H1 (cell line): Measurements from ENCODE around the gene EMX1. TPM values are rescaled to one million over a fixed set of nuclear protein-coding genes. Genes with fewer than 3 reads are reported as not detected.
A peak's percentile ranks its signal among the peaks of the same experiment; 100 is the strongest.

Source experiments
- CTCF ChIA-PET: fragments of 300-600 bp; sonication (Branson Sonifier 250); formaldehyde crosslinking; loops from one replicate; lab custom pipeline; 2021; ENCODE audit not compliant: partially characterized antibody; lab: Charles Lee
- POLR2A ChIA-PET: fragments of 300-600 bp; sonication (Branson Sonifier 250); formaldehyde crosslinking; loops from one replicate; lab custom pipeline; 2021; ENCODE audit warnings: inconsistent platforms; ENCODE audit not compliant: partially characterized antibody; lab: Charles Lee
- DNase-seq, 2 experiments: peaks; one replicate each; pipeline versions ENCODE4 v3.0.0 to v3.0.0-alpha.2; 2010 to 2022; ENCODE audit warnings: low spot score in 2 of 2, low read depth in 1 of 2, mixed read lengths in 1 of 2
- FAIRE-seq: peaks from 2 replicates; lab custom pipeline; 2011; peaks lifted over from hg19 to GRCh38; lab: Jason Lieb, UNC
- H2AFZ ChIP-seq: 2 replicates; pipeline ENCODE4 v1.8.1; 2012; ENCODE audit warnings: low read length, inconsistent platforms
- H2AK5ac ChIP-seq: 2 replicates; pipeline ENCODE4 v1.6.1; 2013; ENCODE audit warnings: low read depth, low read length
- H2BK120ac ChIP-seq: replicated peaks from 2 replicates; pipeline ENCODE3; 2013; ENCODE audit warnings: low read depth, low read length, inconsistent platforms
- H2BK12ac ChIP-seq: 2 replicates; pipeline ENCODE4 v1.6.1; 2013; ENCODE audit warnings: low read depth, low read length
- H2BK15ac ChIP-seq: 2 replicates; pipeline ENCODE4 v1.6.1; 2013; ENCODE audit warnings: low read length
- H2BK20ac ChIP-seq: 2 replicates; pipeline ENCODE4 v1.6.1; 2013; ENCODE audit warnings: low read length
- H2BK5ac ChIP-seq: 2 replicates; pipeline ENCODE4 v1.6.1; 2013; ENCODE audit warnings: low read depth, low read length
- H3K14ac ChIP-seq: 2 replicates; pipeline ENCODE4 v1.6.1; 2013; ENCODE audit warnings: inconsistent platforms; ENCODE audit not compliant: insufficient read length
- H3K18ac ChIP-seq: 2 replicates; pipeline ENCODE4 v1.6.1; 2013; ENCODE audit warnings: low read length; ENCODE audit errors: extremely low read depth
- H3K23ac ChIP-seq: 2 replicates; pipeline ENCODE4 v1.6.1; 2013; ENCODE audit warnings: inconsistent platforms; ENCODE audit not compliant: insufficient read length
- H3K23me2 ChIP-seq: 2 replicates; pipeline ENCODE4 v1.6.1; 2013; ENCODE audit warnings: low read depth, low read length
- H3K27ac ChIP-seq: 2 replicates; pipeline ENCODE4 v1.6.1; 2011; ENCODE audit warnings: low read depth, low read length, inconsistent platforms
- H3K27me3 ChIP-seq, 4 experiments: replicated peaks in 1 of 4; 1 replicate in 1 of 4; 2 replicates in 3 of 4; pipeline versions ENCODE4 v1.6.1 to v1.8.1; 2011 to 2013; ENCODE audit warnings: low read length in 3 of 4, mild to moderate bottlenecking in 3 of 4, inconsistent platforms in 2 of 4, mixed read lengths in 2 of 4, moderate library complexity in 1 of 4; ENCODE audit not compliant: control insufficient read depth in 3 of 4, insufficient read depth in 3 of 4; ENCODE audit errors: extremely low read depth in 1 of 4
- H3K36me3 ChIP-seq, 4 experiments: 2 replicates each; pipeline versions ENCODE4 v1.6.1 to v1.8.1; 2011 to 2013; ENCODE audit warnings: mild to moderate bottlenecking in 4 of 4, low read length in 3 of 4, moderate library complexity in 2 of 4, control low read depth in 1 of 4, inconsistent platforms in 1 of 4; ENCODE audit not compliant: insufficient read depth in 4 of 4, control insufficient read depth in 2 of 4
- H3K4ac ChIP-seq: replicated peaks from 2 replicates; pipeline ENCODE3; 2013; ENCODE audit warnings: low read length, low read depth, mixed read lengths, inconsistent platforms; ENCODE audit not compliant: insufficient read length
- H3K4me1 ChIP-seq, 4 experiments: replicated peaks in 1 of 4; 1 replicate in 1 of 4; 2 replicates in 3 of 4; pipeline versions ENCODE4 v1.6.1 to v1.8.1; 2011 to 2013; ENCODE audit warnings: low read length in 3 of 4, inconsistent platforms in 2 of 4, mixed read lengths in 1 of 4; ENCODE audit not compliant: insufficient read depth in 4 of 4, control insufficient read depth in 3 of 4
- H3K4me2 ChIP-seq, 2 experiments: 2 replicates each; pipeline versions ENCODE4 v1.6.1 to v1.8.1; 2011 to 2013; ENCODE audit warnings: low read depth in 2 of 2, low read length in 2 of 2, control low read depth in 1 of 2, inconsistent platforms in 1 of 2, mild to moderate bottlenecking in 1 of 2; ENCODE audit not compliant: insufficient read depth in 1 of 2
- H3K4me3 ChIP-seq, 4 experiments: fragments of 200-600, 300-600 bp in 1 of 4; sonication (generic), shearing (Covaris generic), sonication (Bioruptor Twin) in 1 of 4; 2 replicates each; pipeline versions ENCODE4 v1.5.1 to v1.8.1; 2011 to 2016; ENCODE audit warnings: low read length in 4 of 4, low read depth in 3 of 4, control low read depth in 2 of 4, inconsistent platforms in 2 of 4, mild to moderate bottlenecking in 2 of 4, mixed read lengths in 1 of 4, moderate library complexity in 1 of 4; ENCODE audit not compliant: insufficient read depth in 2 of 4; ENCODE audit errors: extremely low read depth in 1 of 4
- H3K56ac ChIP-seq: replicated peaks from 2 replicates; pipeline ENCODE3; 2013; ENCODE audit warnings: low read depth, mild to moderate bottlenecking, mixed read lengths, low read length, inconsistent platforms; ENCODE audit not compliant: insufficient read length
- H3K79me1 ChIP-seq: 2 replicates; pipeline ENCODE4 v1.6.1; 2013; ENCODE audit warnings: low read depth, low read length, control low read depth
- H3K79me2 ChIP-seq, 2 experiments: 2 replicates each; pipeline versions ENCODE4 v1.6.1 to v1.8.1; 2012 to 2013; ENCODE audit warnings: low read length in 2 of 2, mild to moderate bottlenecking in 2 of 2, inconsistent platforms in 1 of 2; ENCODE audit not compliant: insufficient read depth in 2 of 2, control insufficient read depth in 1 of 2
- H3K9ac ChIP-seq, 4 experiments: replicated peaks in 1 of 4; 1 replicate in 1 of 4; 2 replicates in 3 of 4; pipeline versions ENCODE4 v1.6.1 to v1.8.1; 2011 to 2013; ENCODE audit warnings: low read depth in 3 of 4, low read length in 3 of 4, control low read depth in 2 of 4, mild to moderate bottlenecking in 2 of 4, moderate library complexity in 2 of 4, inconsistent platforms in 1 of 4; ENCODE audit errors: extremely low read depth in 1 of 4
- H3K9me3 ChIP-seq, 2 experiments: 2 replicates each; pipeline versions ENCODE4 v1.6.1 to v1.8.1; 2012 to 2013; ENCODE audit warnings: mild to moderate bottlenecking in 2 of 2, moderate library complexity in 2 of 2, control low read depth in 1 of 2, inconsistent platforms in 1 of 2, low read depth in 1 of 2, low read length in 1 of 2, mixed read lengths in 1 of 2; ENCODE audit not compliant: insufficient read depth in 2 of 2
- H4K20me1 ChIP-seq, 2 experiments: replicated peaks in 1 of 2; 2 replicates each; pipeline versions ENCODE3 to v1.8.1; 2011 to 2013; ENCODE audit warnings: inconsistent platforms in 2 of 2, low read length in 2 of 2, mild to moderate bottlenecking in 1 of 2; ENCODE audit not compliant: insufficient read depth in 2 of 2, control insufficient read depth in 1 of 2
- H4K5ac ChIP-seq: 2 replicates; pipeline ENCODE4 v1.6.1; 2013; ENCODE audit warnings: low read length, low read depth, mixed read lengths, inconsistent platforms; ENCODE audit not compliant: insufficient read length
- H4K8ac ChIP-seq: 2 replicates; pipeline ENCODE4 v1.8.0; 2013; ENCODE audit warnings: mild to moderate bottlenecking, moderate library complexity, low read length, inconsistent platforms; ENCODE audit not compliant: insufficient read depth; ENCODE audit errors: extremely low read depth
- H4K91ac ChIP-seq: replicated peaks from 2 replicates; pipeline ENCODE3; 2013; ENCODE audit warnings: low read length, mixed read lengths, inconsistent platforms; ENCODE audit not compliant: insufficient read length
- EZH2 ChIP-seq: fragments of 200-600 bp; sonication (generic); IDR thresholded peaks from 2 replicates; pipeline ENCODE4 v1.7.1; 2012; ENCODE audit warnings: low read depth, mild to moderate bottlenecking, moderate library complexity, low read length, inconsistent platforms; ENCODE audit not compliant: severe bottlenecking
- GTF2F1 ChIP-seq: IDR thresholded peaks from 2 replicates; pipeline ENCODE4 v1.6.1; 2012; ENCODE audit warnings: low read depth, low read length, improper control_type of control experiment, borderline replicate concordance
- JUND ChIP-seq: IDR thresholded peaks from 2 replicates; pipeline ENCODE4 v1.6.1; 2011; ENCODE audit warnings: mild to moderate bottlenecking, improper control_type of control experiment, low read length
- POLR2AphosphoS5 ChIP-seq: IDR thresholded peaks from 2 replicates; pipeline ENCODE4 v1.6.1; 2011; ENCODE audit warnings: low read depth, low read length
- RNF2 ChIP-seq: fragments of 200-900, 300-1000 bp; sonication (generic); IDR thresholded peaks from 2 replicates; pipeline ENCODE4 v1.7.1; 2016; ENCODE audit warnings: borderline replicate concordance, low read depth, mild to moderate bottlenecking, antibody characterized with exemption, low read length; ENCODE audit not compliant: poor library complexity, severe bottlenecking; ENCODE audit errors: missing control alignments
- SIN3A ChIP-seq, 2 experiments: IDR thresholded peaks in 1 of 2; conservative IDR thresholded peaks in 1 of 2; 2 replicates each; pipeline ENCODE4 v1.6.1; 2011 to 2012; ENCODE audit warnings: low read length in 2 of 2, improper control_type of control experiment in 1 of 2, low read depth in 1 of 2, mild to moderate bottlenecking in 1 of 2
- SIX5 ChIP-seq: IDR thresholded peaks from 2 replicates; pipeline ENCODE4 v1.6.1; 2011; ENCODE audit warnings: mild to moderate bottlenecking, low read depth, low read length
- SP2 ChIP-seq: IDR thresholded peaks from 2 replicates; pipeline ENCODE4 v1.6.1; 2012; ENCODE audit warnings: mild to moderate bottlenecking, low read length, inconsistent platforms
- SRF ChIP-seq: IDR thresholded peaks from 2 replicates; pipeline ENCODE4 v1.6.1; 2011; ENCODE audit warnings: mild to moderate bottlenecking, low read depth, low read length, moderate library complexity
- TAF1 ChIP-seq: IDR thresholded peaks from 2 replicates; pipeline ENCODE4 v1.6.1; 2011; ENCODE audit warnings: mild to moderate bottlenecking, low read depth, low read length
- WGBS, 2 experiments: shearing (Covaris generic) in 1 of 2; methylation state at CpG; one replicate each; pipeline versions ENCODE4 v1.1.6 to v1.1.7; 2013 to 2015; ENCODE audit warnings: low lambda C conversion rate in 2 of 2, mixed read lengths in 2 of 2, inconsistent platforms in 1 of 2, low coverage in 1 of 2, missing lambda C conversion rate in 1 of 2; ENCODE audit not compliant: insufficient replicate concordance in 2 of 2, insufficient coverage in 1 of 2, insufficient read length in 1 of 2; ENCODE audit errors: extremely low coverage in 1 of 2, missing lambda C conversion rate in 1 of 2; 5-methylcytosine and 5-hydroxymethylcytosine counted together
- polyA plus RNA-seq, 7 experiments: library from polyadenylated mRNA; depleted of rRNA in 3 of 7; stranded (reverse) in 5 of 7; unstranded in 2 of 7; fragments of >200 nt in 5 of 7; fragments of 200-250 nt in 2 of 7; gene quantifications; 1 replicate in 5 of 7; 2 replicates in 1 of 7; 4 replicates in 1 of 7; pipeline versions ENCODE4 v1.2.1 to v1.2.3, GENCODE V29; 2011 to 2013; ENCODE audit warnings: missing spikeins in 2 of 7, mixed read lengths in 2 of 7
- total RNA-seq: library from RNA; stranded (reverse); fragmentation: NEBNext Ultra II Directional; extraction: Animal tissue kit (Norgen Biotek cat#: 25700); gene quantifications from 2 replicates; pipeline ENCODE4 v1.2.1, GENCODE V29; 2021
- TF ChIP-seq, protein P1 (sequence below): IDR thresholded peaks from 2 replicates; pipeline ENCODE4 v1.6.1; 2012; ENCODE audit warnings: inconsistent platforms
- TF ChIP-seq, protein P2 (sequence below): IDR thresholded peaks from 2 replicates; pipeline ENCODE4 v1.6.1; 2012; ENCODE audit warnings: low read length, inconsistent platforms

The EMX1 gene
- total and polyA plus RNA-seq, 2 of the 8 experiments (the other 6 are each of a cell fraction or from before 2014, with no cell fraction given) = 2.4 to 4.9 TPM

DNA sequence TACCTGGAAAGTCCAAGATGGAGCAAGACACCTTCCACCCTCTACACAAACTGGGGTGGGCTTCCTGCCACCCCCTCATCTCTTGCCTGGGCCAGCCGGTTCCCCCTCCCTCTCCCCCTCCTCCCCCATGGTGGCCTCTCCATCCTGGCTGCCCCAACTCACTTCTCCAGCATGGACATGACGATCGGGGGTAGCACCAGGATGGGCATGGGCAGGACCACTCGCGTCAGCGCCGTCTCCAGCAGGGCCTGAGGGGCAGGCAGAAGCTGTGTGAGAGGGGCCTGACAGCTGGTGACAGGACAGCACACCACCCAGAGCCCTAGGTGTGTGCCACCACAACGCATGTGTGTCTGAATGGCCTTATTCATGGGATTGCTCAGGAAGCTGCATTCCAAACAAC, 51.0 kb downstream of the EMX1 start:
- Histone ChIP-seq H3K27me3 (no peaks in the 10 kb centered on the region), H3K36me3 (no peaks in the 10 kb centered on the region), H3K18ac (no peak overlapping the region), H2BK12ac (peak overlapping the region; percentile 71; the same call in 1 of the 2 replicates), H2BK5ac (no peak overlapping the region), H2BK20ac (no peak overlapping the region), H4K91ac (no peak overlapping the region), H3K79me2 (no peaks in the 10 kb centered on the region), H3K56ac (no peak overlapping the region), H2AFZ (no peak overlapping the region), H4K5ac (no peak overlapping the region), H3K4me1 (peaks cover 3 to 12% (median 10%) of the 10 kb centered on the region in 4 experiments), H3K9ac (no peak overlapping the region; a peak in 1 of 7 replicates), H3K23ac (no peak overlapping the region), H3K79me1 (no peaks in the 10 kb centered on the region), H3K14ac (no peak overlapping the region), H3K9me3 (no peaks in the 10 kb centered on the region), H3K27ac (no peak overlapping the region), H2BK120ac (no peak overlapping the region), H4K8ac (no peak overlapping the region), H3K4ac (no peak overlapping the region), H2BK15ac (no peak overlapping the region), H2AK5ac (no peak overlapping the region), H3K23me2 (no peaks in the 10 kb centered on the region), H3K4me2 (no peak overlapping the region), H4K20me1 (no peaks in the 10 kb centered on the region), H3K4me3 (no peak overlapping the region)
- FAIRE-seq (no peak), DNase-seq (no peak)
- ChIA-PET CTCF (interaction anchor here (0.9 to 11.9 kb wide), 7 partner anchors 17 to 209 kb away, joined by 3 to 166 read pairs (median 4); partner anchors contain the start of gene EMX1), POLR2A (no interaction called here)
- 83% methylated on average over 5 of the region's 8 CpGs; no CpG with 5 or more reads in 1 of the 2 experiments for WGBS, 2 experiments
- TF ChIP-seq JUND (no peak), GTF2F1 (no peak), SP2 (no peak), POLR2AphosphoS5 (no peak), SIN3A (conservative IDR thresholded peaks at IDR 0.05 in 1 of 2, IDR thresholded peaks at IDR 0.05 in 1 of 2; ENCODE audit: low read depth in 1 of 2, low read length in 2 of 2) (no peak), RNF2 (no peak), TAF1 (no peak), EZH2 (no peak), SIX5 (no peak), SRF (no peak)
- TF ChIP-seq, protein P1, sequence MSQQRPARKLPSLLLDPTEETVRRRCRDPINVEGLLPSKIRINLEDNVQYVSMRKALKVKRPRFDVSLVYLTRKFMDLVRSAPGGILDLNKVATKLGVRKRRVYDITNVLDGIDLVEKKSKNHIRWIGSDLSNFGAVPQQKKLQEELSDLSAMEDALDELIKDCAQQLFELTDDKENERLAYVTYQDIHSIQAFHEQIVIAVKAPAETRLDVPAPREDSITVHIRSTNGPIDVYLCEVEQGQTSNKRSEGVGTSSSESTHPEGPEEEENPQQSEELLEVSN = no peak
- TF ChIP-seq, protein P2, sequence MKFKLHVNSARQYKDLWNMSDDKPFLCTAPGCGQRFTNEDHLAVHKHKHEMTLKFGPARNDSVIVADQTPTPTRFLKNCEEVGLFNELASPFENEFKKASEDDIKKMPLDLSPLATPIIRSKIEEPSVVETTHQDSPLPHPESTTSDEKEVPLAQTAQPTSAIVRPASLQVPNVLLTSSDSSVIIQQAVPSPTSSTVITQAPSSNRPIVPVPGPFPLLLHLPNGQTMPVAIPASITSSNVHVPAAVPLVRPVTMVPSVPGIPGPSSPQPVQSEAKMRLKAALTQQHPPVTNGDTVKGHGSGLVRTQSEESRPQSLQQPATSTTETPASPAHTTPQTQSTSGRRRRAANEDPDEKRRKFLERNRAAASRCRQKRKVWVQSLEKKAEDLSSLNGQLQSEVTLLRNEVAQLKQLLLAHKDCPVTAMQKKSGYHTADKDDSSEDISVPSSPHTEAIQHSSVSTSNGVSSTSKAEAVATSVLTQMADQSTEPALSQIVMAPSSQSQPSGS = no peak
